HL-60 (cell line): ENCODE measurements around the gene TFE3.

ENCODE experiments used
- CTCF ChIP-seq: IDR thresholded peaks from one replicate; pipeline ENCODE4 v1.5.1; 2011; ENCODE audit warnings: low read length, control low read depth, inconsistent platforms; ENCODE audit not compliant: insufficient read depth
- GABPA ChIP-seq: IDR thresholded peaks from 2 replicates; pipeline ENCODE4 v1.6.1; 2012; ENCODE audit warnings: low read depth
- POLR2AphosphoS5 ChIP-seq: IDR thresholded peaks from 2 replicates; pipeline ENCODE4 v1.6.1; 2012; ENCODE audit warnings: low read depth
- REST ChIP-seq: IDR thresholded peaks from 2 replicates; pipeline ENCODE4 v1.6.1; 2012; ENCODE audit warnings: low read depth; ENCODE audit not compliant: insufficient replicate concordance

GRCh38 chrX:49061490-49061889 is 18.3 kb upstream of the TFE3 start:
- TF ChIP-seq CTCF (no peak), POLR2AphosphoS5 (no peak), GABPA (no peak), REST (no peak)
